ENCODE measurements around the gene UMOD. TPM values are rescaled to one million over a fixed set of nuclear protein-coding genes. Genes with fewer than 3 reads are reported as not detected.

The UMOD gene
- total RNA-seq, 6 donors from 2014 or later, result not detected

- Histone ChIP-seq H3K4me3 (no peak overlapping the region), H3K27me3 (no peaks in the 10 kb centered on the region), H3K9me3 (no peaks in the 10 kb centered on the region), H3K36me3 (no peaks in the 10 kb centered on the region), H3K4me1 (peaks cover 0 to 13% (median 6%) of the 10 kb centered on the region in 4 donors), H3K27ac (no peak overlapping the region)
- no peak for DNase-seq
- no peak for ATAC-seq (ENCODE audit: low FRiP score in 2 of 2)
- TF ChIP-seq EP300 (IDR thresholded peaks at IDR 0.05), result no peak
- TF ChIP-seq POLR2A (IDR thresholded peaks at IDR 0.05), result no peak
- TF ChIP-seq CTCF (IDR thresholded peaks at IDR 0.05), result no peak
- TF ChIP-seq POLR2AphosphoS5 (IDR thresholded peaks at IDR 0.05), result no peak
- 76 to 87% methylated on average over 5 to 7 of the region's 7 CpGs for WGBS, 2 donors
These were observed 45.1 kb upstream of the UMOD start for GRCh38 chr16:20397468-20398074.

- H3K9me3 ChIP-seq, result no peaks in the 10 kb centered on the region
- ATAC-seq (ENCODE audit: low FRiP score in 2 of 2), result no peak
- no peak overlapping the region for H3K27ac ChIP-seq
- 91 to 96% methylated on average over 7 of the region's 7 CpGs for WGBS, 2 donors
- H3K4me3 ChIP-seq, result no peak overlapping the region
- no peaks in the 10 kb centered on the region for H3K27me3 ChIP-seq
- TF ChIP-seq POLR2A (IDR thresholded peaks at IDR 0.05) (no peak), EP300 (IDR thresholded peaks at IDR 0.05) (no peak), CTCF (IDR thresholded peaks at IDR 0.05) (no peak), POLR2AphosphoS5 (IDR thresholded peaks at IDR 0.05) (no peak)
- H3K4me1 ChIP-seq, result peaks cover 0 to 13% (median 6%) of the 10 kb centered on the region in 4 donors
- DNase-seq, result no peak
- no peaks in the 10 kb centered on the region for H3K36me3 ChIP-seq
These were observed 44.4 kb upstream of the UMOD start for GRCh38 chr16:20396846-20397467.

GRCh38 chr16:20395946-20396345 lies 43.4 kb upstream of the UMOD start:
- H3K36me3 ChIP-seq, result no peaks in the 10 kb centered on the region
- 89 to 96% methylated on average over 2 of the region's 2 CpGs for WGBS, 2 donors
- H3K9me3 ChIP-seq, result no peaks in the 10 kb centered on the region
- peaks cover 0 to 13% (median 6%) of the 10 kb centered on the region in 4 donors for H3K4me1 ChIP-seq
- TF ChIP-seq POLR2A (IDR thresholded peaks at IDR 0.05), result no peak
- TF ChIP-seq CTCF (IDR thresholded peaks at IDR 0.05), result no peak
- no peak for ATAC-seq (ENCODE audit: low FRiP score in 2 of 2)
- no peak overlapping the region for H3K27ac ChIP-seq
- no peaks in the 10 kb centered on the region for H3K27me3 ChIP-seq
- no peak overlapping the region for H3K4me3 ChIP-seq
- no peak for DNase-seq

- Histone ChIP-seq H3K9me3 (no peaks in the 10 kb centered on the region), H3K4me3 (no peak overlapping the region), H3K27ac (no peak overlapping the region), H3K36me3 (no peaks in the 10 kb centered on the region), H3K4me1 (peaks cover 0 to 13% (median 6%) of the 10 kb centered on the region in 4 donors), H3K27me3 (no peaks in the 10 kb centered on the region)
- DNase-seq, result no peak
- WGBS, 2 donors, result 34 to 46% methylated on average over 2 of the region's 2 CpGs
- no peak for ATAC-seq (ENCODE audit: low FRiP score in 2 of 2)
- no peak for TF ChIP-seq POLR2AphosphoS5 (IDR thresholded peaks at IDR 0.05)
- no peak for TF ChIP-seq CTCF (IDR thresholded peaks at IDR 0.05)
- TF ChIP-seq POLR2A (IDR thresholded peaks at IDR 0.05), result no peak
- no peak for TF ChIP-seq EP300 (IDR thresholded peaks at IDR 0.05)
These were observed 41.5 kb upstream of the UMOD start for GRCh38 chr16:20393801-20394577.

All from upper lobe of left lung (tissue), 6 donors.